DOHH2 (cell line): ENCODE data around the gene ATF7IP.

Source experiments
- CTCF ChIP-seq: fragments of 200-600 bp; sonication (generic); IDR thresholded peaks from one replicate; pipeline ENCODE4 v1.5.1; 2014; ENCODE audit warnings: antibody characterized with exemption, mild to moderate bottlenecking, low read depth, low read length; ENCODE audit not compliant: poor library complexity, severe bottlenecking
- EZH2phosphoT487 ChIP-seq: fragments of 200-600 bp; sonication (generic); IDR thresholded peaks from 2 replicates; pipeline ENCODE4 v1.6.1; 2017; ENCODE audit warnings: borderline replicate concordance, mild to moderate bottlenecking, antibody characterized with exemption, low read length, moderate library complexity, mixed read lengths

- TF ChIP-seq CTCF (no peak), EZH2phosphoT487 (no peak)
Measured at GRCh38 chr12:14317362-14318146, 47.9 kb upstream of the ATF7IP start.
